ENCODE data around the gene TBP. TPM values are rescaled to one million over a fixed set of nuclear protein-coding genes. Genes with fewer than 3 reads are reported as not detected.
"Not testable (repeated sequence)": the region's sequence is repeated elsewhere in the genome, so short reads cannot be mapped to it uniquely, and the experiment has no call there.

TBP gene
- total RNA-seq, 1 donor: 11.9 TPM

DNA sequence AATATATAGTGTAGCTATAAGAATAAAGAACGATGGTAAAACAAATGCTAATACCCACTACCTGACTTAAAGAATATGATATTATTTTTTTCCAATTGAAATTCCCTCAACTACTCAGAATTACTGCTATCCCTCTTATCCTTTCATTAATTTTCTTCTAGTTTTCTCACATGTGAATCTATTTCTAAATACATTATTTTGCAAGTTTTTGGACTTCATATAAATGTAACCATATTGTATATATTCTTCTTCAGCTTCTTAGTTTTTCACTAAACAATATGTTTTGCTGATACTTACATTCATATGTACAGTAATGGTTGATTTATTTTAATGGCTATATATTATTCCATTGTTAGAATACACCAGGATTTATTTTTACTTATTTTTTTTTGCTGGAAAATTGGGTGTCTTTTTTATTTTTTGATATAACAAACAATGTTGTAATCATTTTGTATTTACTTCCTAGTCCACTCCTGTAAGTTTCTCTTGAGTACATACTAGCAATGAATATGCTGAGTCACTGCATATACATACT is 61.9 kb downstream of the TBP start:
- not testable (repeated sequence) for H3K27me3 ChIP-seq (ENCODE audit: insufficient read depth, low read length); H3K36me3 ChIP-seq (ENCODE audit: insufficient read depth, low read length)

More for the DNA sequence above, 61.9 kb downstream of the TBP start:
- H2AFZ ChIP-seq (ENCODE audit: low read length); DNase-seq (ENCODE audit: insufficient read length, low spot score, missing footprints); H3K4me2 ChIP-seq (ENCODE audit: insufficient read depth, low read length); H3K4me3 ChIP-seq (ENCODE audit: insufficient read depth, low read length); H3K79me2 ChIP-seq (ENCODE audit: insufficient read depth, low read length); H3K4me1 ChIP-seq (ENCODE audit: insufficient read depth, low read length); H4K20me1 ChIP-seq (ENCODE audit: insufficient read depth, low read length); H3K9me3 ChIP-seq (ENCODE audit: low read depth, low read length); H3K27ac ChIP-seq (ENCODE audit: low read depth, low read length): not testable (repeated sequence)

Other genes with a start within 250 kb of the TBP start
- 13.4 and 17.1 TPM in 2 replicates for gene FAM120B, start 247.6 kb upstream of the TBP start, total RNA-seq
- 265 and 279 TPM in 2 replicates for gene PSMB1, start 1.1 kb upstream of the TBP start, total RNA-seq
- gene PDCD2, start 30.3 kb downstream of the TBP start, total RNA-seq: 62.2 and 69.5 TPM in 2 replicates